Loucy (cell line): ENCODE data around the gene TMEM273.

ENCODE experiments used
- CTCF ChIP-seq: fragments of 200-600 bp; sonication (generic); conservative IDR thresholded peaks from 2 replicates; pipeline ENCODE4 v1.5.1; 2014; ENCODE audit warnings: mild to moderate bottlenecking, antibody characterized with exemption, low read length
- EZH2phosphoT487 ChIP-seq: fragments of 200-600 bp; IDR thresholded peaks from 2 replicates; pipeline ENCODE4 v1.6.1; 2018; ENCODE audit warnings: antibody characterized with exemption, mild to moderate bottlenecking, moderate library complexity, borderline replicate concordance

- TF ChIP-seq CTCF (no peak), EZH2phosphoT487 (no peak)
Measured at GRCh38 chr10:49220679-49221078, 32.5 kb upstream of the TMEM273 start.
